Endothelial cell of umbilical vein (primary cell): ENCODE data around the gene STX1A. TPM values are rescaled to one million over a fixed set of nuclear protein-coding genes. Genes with fewer than 3 reads are reported as not detected.
"Not testable (repeated sequence)": the region's sequence is repeated elsewhere in the genome, so short reads cannot be mapped to it uniquely, and the experiment has no call there.

Experiments used
- BruUV-seq: library from RNA; stranded (reverse); fragments of 400-500 nt; replicated peaks from 2 replicates; lab custom pipeline; 2021; lab: Mats Ljungman, UMichigan
- CTCF ChIA-PET: fragments of 300-600, 350-600 bp; sonication (Branson Sonifier 250); formaldehyde crosslinking; loops from one replicate; lab custom pipeline; 2021; ENCODE audit warnings: antibody characterized with exemption, inconsistent platforms; lab: Charles Lee
- POLR2A ChIA-PET: fragments of 300-600, 350-600 bp; sonication (Branson Sonifier 250); formaldehyde crosslinking; loops from one replicate; lab custom pipeline; 2021; ENCODE audit warnings: antibody characterized with exemption, inconsistent platforms; lab: Charles Lee
- DNase-seq: peaks from one replicate; pipeline ENCODE4 v3.0.0-alpha.2; 2011; ENCODE audit warnings: low read depth, low spot score
- FAIRE-seq: peaks from 2 replicates; lab custom pipeline; 2011; peaks lifted over from hg19 to GRCh38; lab: Jason Lieb, UNC
- H2AFZ ChIP-seq: 2 replicates; pipeline ENCODE4 v1.6.0; 2012; ENCODE audit warnings: low read depth, low read length, control low read depth, inconsistent platforms
- H3K27ac ChIP-seq: 2 replicates; pipeline ENCODE4 v1.5.1; 2011; ENCODE audit warnings: low read depth, mild to moderate bottlenecking, control low read depth, low read length, moderate library complexity; ENCODE audit not compliant: insufficient read depth
- H3K27me3 ChIP-seq, 2 experiments: 2 replicates each; pipeline versions ENCODE4 v1.6.0 to v1.6.1; 2011; ENCODE audit warnings: low read length in 2 of 2, mixed read lengths in 1 of 2; ENCODE audit not compliant: control insufficient read depth in 2 of 2, insufficient read depth in 2 of 2
- H3K36me3 ChIP-seq, 2 experiments: 2 replicates in 1 of 2; 3 replicates in 1 of 2; pipeline ENCODE4 v1.5.1; 2011; ENCODE audit warnings: low read length in 2 of 2, mild to moderate bottlenecking in 1 of 2, moderate library complexity in 1 of 2; ENCODE audit not compliant: control insufficient read depth in 2 of 2, insufficient read depth in 2 of 2; ENCODE audit errors: extremely low read depth in 1 of 2
- H3K4me1 ChIP-seq: 3 replicates; pipeline ENCODE4 v1.5.1; 2011; ENCODE audit warnings: mild to moderate bottlenecking, low read length; ENCODE audit not compliant: control insufficient read depth, insufficient read depth; ENCODE audit errors: extremely low read depth
- H3K4me2 ChIP-seq: 2 replicates; pipeline ENCODE4 v1.6.1; 2011; ENCODE audit warnings: low read length, control low read depth, mixed read lengths; ENCODE audit not compliant: insufficient read depth
- H3K4me3 ChIP-seq, 3 experiments: fragments of 200-600 bp in 1 of 3; sonication (generic), shearing (Covaris generic) in 1 of 3; replicated peaks in 1 of 3; 2 replicates each; pipeline ENCODE4 v1.5.1; 2011 to 2016; ENCODE audit warnings: control low read depth in 3 of 3, low read length in 3 of 3, mild to moderate bottlenecking in 2 of 3, inconsistent platforms in 1 of 3, low read depth in 1 of 3, moderate library complexity in 1 of 3; ENCODE audit not compliant: insufficient read depth in 1 of 3
- H3K79me2 ChIP-seq: 2 replicates; pipeline ENCODE4 v1.6.0; 2012; ENCODE audit warnings: low read length, inconsistent platforms; ENCODE audit not compliant: control insufficient read depth, insufficient read depth
- H3K9ac ChIP-seq: replicated peaks from 2 replicates; pipeline ENCODE3; 2011; ENCODE audit warnings: low read length, control low read depth; ENCODE audit not compliant: insufficient read depth; ENCODE audit errors: extremely low read depth
- H3K9me1 ChIP-seq: replicated peaks from 3 replicates; pipeline ENCODE4 v1.6.0; 2011; ENCODE audit warnings: mild to moderate bottlenecking, low read length; ENCODE audit not compliant: control insufficient read depth, insufficient read depth; ENCODE audit errors: extremely low read depth
- H3K9me3 ChIP-seq: replicated peaks from 2 replicates; pipeline ENCODE4 v1.5.1; 2012; ENCODE audit warnings: low read length, inconsistent platforms; ENCODE audit not compliant: control insufficient read depth, insufficient read depth
- H4K20me1 ChIP-seq: replicated peaks from 2 replicates; pipeline ENCODE3; 2011; ENCODE audit warnings: mild to moderate bottlenecking, low read length; ENCODE audit not compliant: control insufficient read depth, insufficient read depth; ENCODE audit errors: extremely low read depth
- FOS ChIP-seq: IDR thresholded peaks from 2 replicates; pipeline ENCODE4 v1.6.1; 2011; ENCODE audit warnings: mild to moderate bottlenecking, low read length, moderate library complexity, borderline replicate concordance; ENCODE audit not compliant: insufficient read depth
- JUN ChIP-seq: IDR thresholded peaks from 2 replicates; pipeline ENCODE4 v1.6.1; 2011; ENCODE audit warnings: borderline replicate concordance, low read depth; ENCODE audit not compliant: insufficient read length, insufficient read depth
- MAX ChIP-seq: IDR thresholded peaks from 2 replicates; pipeline ENCODE4 v1.6.1; 2011; ENCODE audit not compliant: insufficient read depth, insufficient read length
- POLR2AphosphoS5 ChIP-seq: IDR thresholded peaks from 2 replicates; pipeline ENCODE4 v1.6.1; 2012; ENCODE audit warnings: low read depth, mild to moderate bottlenecking, control low read depth, low read length, moderate library complexity; ENCODE audit not compliant: insufficient read depth
- dilution Hi-C: fragments of 300-500 bp; cut with MboI; formaldehyde crosslinking; loops from one replicate; pipeline ENCODE4 v1.15.0; 2019; ENCODE audit warnings: low sequenced_read_pairs; ENCODE audit not compliant: extremely low pct_ligation_motif_present
- intact Hi-C: fragments of 100-400 bp; cut with micrococcal nuclease; formaldehyde crosslinking; loops from one replicate; pipeline ENCODE4 v1.10.0; 2022
- polyA plus RNA-seq, 4 experiments: library from polyadenylated mRNA; depleted of rRNA in 3 of 4; stranded (reverse) in 3 of 4; unstranded in 1 of 4; fragments of >200 nt; gene quantifications; 2 replicates each; pipeline versions ENCODE4 v1.2.1 to v1.2.3, GENCODE V29; 2011 to 2012; ENCODE audit warnings: missing spikeins in 1 of 4
- total RNA-seq: library from RNA; stranded (reverse); gene quantifications from 2 replicates; pipeline ENCODE4 v1.2.3, GENCODE V29; 2021

The STX1A gene
- total and polyA plus RNA-seq, 2 donors (not counting 3 experiments of a cell fraction or from before 2014, with no cell fraction given): 13.1 to 20.8 TPM

- ChIA-PET POLR2A (no interaction called here), CTCF (interaction anchor here (1.0 kb wide), 1 partner anchor 53 kb away, joined by 5 read pairs; no protein-coding TSS in a partner anchor)
- intact Hi-C loops: no loop called here
These were observed 59.5 kb downstream of the STX1A start for GRCh38 chr7:73659983-73660382.

GRCh38 chr7:73655309-73655708, 64.2 kb downstream of the STX1A start:
- CTCF ChIA-PET, H3K27ac ChIP-seq, H2AFZ ChIP-seq, H3K4me2 ChIP-seq, H3K4me3 ChIP-seq, POLR2A ChIA-PET, intact Hi-C loops, H4K20me1 ChIP-seq, H3K27me3 ChIP-seq, H3K4me1 ChIP-seq, H3K9me3 ChIP-seq, dilution Hi-C loops, FAIRE-seq, H3K79me2 ChIP-seq, H3K36me3 ChIP-seq, DNase-seq, H3K9ac ChIP-seq, BruUV-seq, H3K9me1 ChIP-seq: not testable (repeated sequence)

More at GRCh38 chr7:73659983-73660382, 59.5 kb downstream of the STX1A start:
- Histone ChIP-seq H3K27me3 (peaks cover 0 to 2% of the 10 kb centered on the region in 2 experiments), H3K27ac (no peak overlapping the region), H3K36me3 (no peaks in the 10 kb centered on the region), H3K9me1 (no peaks in the 10 kb centered on the region), H3K4me3 (no peak overlapping the region), H3K9me3 (no peaks in the 10 kb centered on the region), H3K79me2 (no peaks in the 10 kb centered on the region), H3K4me1 (no peaks in the 10 kb centered on the region), H4K20me1 (no peaks in the 10 kb centered on the region), H3K4me2 (no peak overlapping the region), H2AFZ (no peak overlapping the region), H3K9ac (no peak overlapping the region)
- no peak for FAIRE-seq
- no peak for DNase-seq
- no TSS peak for BruUV-seq
- TF ChIP-seq FOS: no peak
- TF ChIP-seq MAX: no peak
- TF ChIP-seq JUN: no peak
- TF ChIP-seq POLR2AphosphoS5: no peak
- dilution Hi-C loops: no loop called here
